ENCODE data around the gene DLK1.

Gene DLK1

GRCh38 chr14:100755649-100756048 is 29.0 kb downstream of the DLK1 start:
- no peak for DNase-seq (ENCODE audit: low read depth in 2 of 2, low spot score in 1 of 2)

GRCh38 chr14:100761481-100761880 is 34.8 kb downstream of the DLK1 start:
- DNase-seq (ENCODE audit: low read depth in 2 of 2, low spot score in 1 of 2), result no peak

DNA sequence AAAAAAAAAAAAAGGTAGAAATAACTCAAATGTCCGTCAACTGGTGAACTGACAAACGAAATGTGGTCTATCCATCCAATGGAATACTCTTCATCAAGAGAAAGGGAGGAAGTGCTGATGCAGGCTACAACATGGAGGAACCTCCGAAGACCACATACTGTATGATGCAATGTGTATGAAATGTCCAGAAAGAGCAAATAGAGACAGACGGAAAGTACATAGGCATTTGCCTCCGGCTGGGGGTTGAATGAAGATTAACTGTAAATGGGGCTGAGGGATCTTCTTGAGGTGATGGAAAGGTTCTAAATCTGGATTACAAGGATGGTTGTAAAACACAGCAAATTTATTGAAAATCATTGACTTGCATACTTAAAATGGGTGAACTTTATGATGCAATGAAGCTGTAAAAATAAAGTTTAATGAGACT is 35.4 kb downstream of the DLK1 start:
- no peak for DNase-seq (ENCODE audit: low read depth in 2 of 2, low spot score in 1 of 2)

- no peak for DNase-seq (ENCODE audit: low read depth in 2 of 2, low spot score in 1 of 2)
Observed at GRCh38 chr14:100762901-100763300, 36.2 kb downstream of the DLK1 start.

DNA sequence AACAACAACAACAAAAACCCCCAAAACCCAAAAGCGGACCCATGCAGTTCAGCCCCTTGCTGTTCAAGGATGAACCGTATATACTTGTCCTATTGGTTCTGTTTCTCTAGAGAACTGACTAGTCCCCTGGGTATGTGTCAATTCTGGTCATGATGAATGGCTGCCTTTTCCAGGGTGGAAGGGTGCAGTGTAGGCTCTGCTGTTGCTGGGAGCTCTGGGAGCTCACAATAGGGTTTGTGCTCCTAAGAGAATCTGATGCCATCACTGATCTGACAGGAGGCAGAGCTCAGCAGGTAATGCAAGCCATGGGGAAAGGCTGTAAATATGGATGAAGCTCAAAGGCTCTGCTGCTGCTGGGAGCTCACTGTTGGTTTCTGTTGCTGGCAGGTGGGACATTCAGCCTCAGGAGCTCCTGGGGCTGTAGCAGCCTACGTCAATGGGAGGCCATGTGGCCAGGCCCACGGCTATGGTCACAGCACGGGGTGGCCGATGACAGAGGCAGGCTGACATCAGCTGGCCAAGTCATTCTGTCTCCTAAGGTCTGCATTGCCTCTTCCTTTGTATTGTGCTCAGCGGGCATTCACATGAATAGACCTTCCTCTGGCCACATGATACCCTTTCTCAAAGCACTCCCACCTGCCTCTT is 37.9 kb downstream of the DLK1 start:
- DNase-seq (ENCODE audit: low read depth in 2 of 2, low spot score in 1 of 2), result no peak

DNA sequence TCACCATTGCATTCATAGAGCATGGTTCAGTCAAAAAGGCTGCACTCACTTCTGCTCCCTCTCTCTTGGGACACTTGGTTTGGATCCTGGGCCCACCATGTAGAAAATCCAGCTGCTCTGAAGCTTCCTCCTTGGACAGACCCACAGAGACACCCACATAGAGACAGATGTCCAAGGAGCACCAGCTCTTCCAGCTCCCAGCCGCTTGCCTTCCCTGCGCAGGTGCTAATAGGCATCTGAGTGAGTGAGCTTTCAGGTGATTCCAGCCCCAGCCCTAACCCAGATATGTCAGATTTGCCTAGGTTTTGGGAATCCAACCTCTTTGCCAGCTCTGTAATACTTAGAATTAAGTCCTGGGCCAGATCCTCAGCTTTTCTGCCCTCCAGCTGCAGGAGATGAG is 38.6 kb downstream of the DLK1 start:
- no peak for DNase-seq (ENCODE audit: low read depth in 2 of 2, low spot score in 1 of 2)

DNA sequence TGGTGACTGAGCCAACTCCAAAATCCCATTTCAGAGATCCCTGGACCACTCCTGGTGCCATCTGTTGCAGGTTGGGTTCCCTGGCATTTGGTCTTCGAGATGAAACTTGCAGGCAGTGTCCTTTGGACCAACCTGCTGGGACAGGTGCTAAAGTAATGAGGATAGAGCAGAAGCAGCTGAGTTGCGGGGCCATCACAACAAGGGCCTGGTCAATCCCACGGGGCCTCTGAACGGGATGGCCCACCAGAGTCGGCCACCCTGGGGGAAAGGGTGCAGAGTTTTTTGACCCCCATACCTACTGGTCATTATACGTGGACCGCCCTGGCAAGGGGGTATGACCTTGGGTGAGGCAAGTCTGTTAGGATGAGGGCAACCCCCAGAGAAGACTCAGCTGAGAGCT is 39.3 kb downstream of the DLK1 start:
- DNase-seq (ENCODE audit: low read depth in 2 of 2, low spot score in 1 of 2), result no peak

DNA sequence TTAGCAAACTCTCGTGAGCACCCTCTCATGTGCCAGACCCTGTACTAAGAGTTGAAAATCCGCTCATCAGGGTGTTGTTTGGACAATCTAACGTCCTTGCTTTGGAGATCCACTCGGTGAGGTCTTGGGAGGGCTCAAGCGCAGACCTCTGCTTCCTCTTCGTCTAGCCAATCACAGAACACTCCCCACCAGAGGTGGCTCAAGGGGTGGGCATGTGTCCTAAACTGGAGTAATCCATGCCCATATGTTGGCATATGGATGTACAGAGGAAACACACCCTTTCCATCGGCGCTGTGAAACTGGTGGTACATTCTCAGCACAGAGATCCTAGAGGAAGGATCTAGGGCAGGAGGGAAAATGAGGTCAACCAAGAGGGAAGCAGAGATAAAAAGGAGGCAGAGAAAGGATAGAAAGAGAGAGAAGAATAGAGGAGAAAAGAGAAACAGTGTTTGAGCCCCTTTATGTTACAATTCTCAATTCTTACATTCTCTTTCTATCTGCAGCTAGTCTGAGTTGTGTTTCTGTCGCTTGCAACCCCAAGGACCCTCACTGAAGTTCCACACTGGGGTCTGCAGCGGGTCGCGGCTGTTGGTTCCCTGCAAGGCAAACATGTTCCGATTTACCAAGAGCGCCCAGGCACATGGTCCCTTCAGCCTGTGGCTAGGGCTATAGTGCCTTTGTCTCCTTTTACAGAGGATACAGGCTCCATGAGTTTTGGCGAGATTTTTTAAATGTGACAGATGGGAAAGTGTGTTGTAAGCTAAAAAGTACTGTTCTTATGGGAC is 40.5 kb downstream of the DLK1 start:
- DNase-seq (ENCODE audit: low read depth in 2 of 2, low spot score in 1 of 2), result no peak

- no peak for DNase-seq (ENCODE audit: low read depth in 2 of 2, low spot score in 1 of 2)
Observed at GRCh38 chr14:100767788-100768536, 41.3 kb downstream of the DLK1 start.

DNA sequence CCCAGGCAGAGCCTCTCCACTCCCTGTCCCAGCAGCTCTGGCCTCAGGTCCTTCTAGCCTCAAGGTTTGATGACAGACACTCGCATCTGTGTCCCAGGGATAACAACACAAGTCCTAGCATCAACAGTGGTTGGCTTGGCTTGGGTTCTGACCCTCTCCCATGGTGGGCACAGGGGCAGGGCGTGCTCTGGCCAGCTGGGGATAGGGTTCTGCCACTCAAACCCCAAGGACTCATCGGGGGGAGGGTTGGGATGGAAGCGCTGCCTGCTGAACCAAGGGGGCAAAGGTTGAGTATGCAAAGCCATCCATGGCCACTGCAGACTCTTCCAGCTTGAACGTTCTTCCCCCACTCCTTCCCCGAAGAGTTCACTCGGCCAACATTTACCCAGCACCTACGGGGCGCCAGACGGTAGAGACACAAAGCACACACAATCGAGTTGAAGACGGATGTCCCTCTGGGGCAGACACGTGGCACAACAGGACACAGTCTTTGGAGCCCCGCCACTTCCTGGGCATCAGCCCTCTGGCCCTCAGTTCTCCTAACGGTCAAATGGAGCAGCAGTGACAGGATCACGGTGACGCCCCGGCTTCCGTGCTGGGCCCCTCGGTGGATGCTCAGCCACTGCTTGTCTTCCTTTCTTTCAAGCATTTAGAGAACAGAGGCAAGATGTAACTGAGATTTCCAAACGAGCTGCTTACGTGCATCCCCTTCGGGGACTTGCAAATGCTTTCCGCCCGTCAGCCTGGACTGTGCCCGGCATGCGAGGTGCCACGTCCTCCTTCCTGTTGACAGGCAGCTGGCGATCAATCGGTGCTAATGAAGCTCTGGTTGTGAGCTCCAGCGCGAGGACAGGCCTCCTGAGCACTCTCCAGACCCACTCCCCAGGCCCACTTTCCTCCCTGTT is 42.6 kb downstream of the DLK1 start:
- no peak for DNase-seq (ENCODE audit: low read depth in 2 of 2, low spot score in 1 of 2)

DNA sequence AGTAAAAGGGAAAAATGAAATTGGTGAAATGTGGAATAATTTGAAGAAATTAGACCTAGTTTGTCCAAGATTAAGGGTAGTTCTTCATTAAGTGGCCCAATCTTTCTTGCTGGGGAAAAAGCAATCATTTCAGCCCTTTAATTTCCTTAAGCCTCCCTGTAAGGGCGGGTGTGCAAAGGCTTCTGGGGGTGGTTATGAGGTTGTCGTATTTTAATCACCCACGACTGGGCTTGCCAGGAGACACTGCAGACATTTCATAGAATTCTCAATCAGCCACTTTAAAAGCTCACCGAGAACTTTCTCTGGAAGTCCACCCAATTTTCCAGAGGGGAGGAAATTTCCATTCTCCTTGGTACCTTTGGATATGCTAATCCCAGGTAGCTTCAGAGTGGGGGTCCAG is 43.4 kb downstream of the DLK1 start:
- no peak for DNase-seq (ENCODE audit: low read depth in 2 of 2, low spot score in 1 of 2)

- DNase-seq (ENCODE audit: low read depth in 2 of 2, low spot score in 1 of 2), result no peak
Observed at GRCh38 chr14:100770605-100771120, 44.0 kb downstream of the DLK1 start.

DNA sequence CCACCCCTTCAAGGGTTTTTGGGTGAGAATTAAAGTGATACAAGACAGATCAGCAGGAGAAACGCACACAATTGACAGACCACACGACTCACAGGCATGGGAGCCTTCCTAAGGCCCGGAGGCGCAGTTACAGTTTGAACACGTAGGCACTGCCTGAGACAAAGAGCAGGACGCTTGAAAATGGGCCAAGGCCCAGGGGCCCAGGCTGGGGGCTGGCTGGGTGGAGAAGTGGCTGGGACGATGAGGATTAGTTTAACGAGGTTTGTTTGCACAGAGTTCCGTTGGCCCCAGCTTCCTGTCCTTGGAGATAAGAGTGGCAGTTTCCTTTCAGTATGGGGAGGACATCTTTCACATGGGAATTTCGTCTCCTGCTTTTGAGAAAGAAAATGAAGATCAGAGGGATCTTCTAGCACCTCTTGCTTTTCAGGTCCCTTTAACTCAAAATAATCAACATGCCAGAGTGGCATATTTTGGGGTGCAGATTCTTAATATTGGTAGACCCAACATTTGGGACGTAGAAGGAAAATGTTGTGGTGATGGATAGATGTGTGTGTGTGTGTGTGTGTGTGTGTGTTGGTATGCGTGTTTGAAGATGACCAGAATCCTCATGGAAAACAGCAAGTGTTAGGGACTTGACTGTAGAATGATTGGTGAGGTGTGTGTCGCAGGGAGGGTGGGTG is 44.6 kb downstream of the DLK1 start:
- no peak for DNase-seq (ENCODE audit: low read depth in 2 of 2, low spot score in 1 of 2)

GRCh38 chr14:100772607-100773165 is 46.0 kb downstream of the DLK1 start:
- no peak for DNase-seq (ENCODE audit: low read depth in 2 of 2, low spot score in 1 of 2)

DNA sequence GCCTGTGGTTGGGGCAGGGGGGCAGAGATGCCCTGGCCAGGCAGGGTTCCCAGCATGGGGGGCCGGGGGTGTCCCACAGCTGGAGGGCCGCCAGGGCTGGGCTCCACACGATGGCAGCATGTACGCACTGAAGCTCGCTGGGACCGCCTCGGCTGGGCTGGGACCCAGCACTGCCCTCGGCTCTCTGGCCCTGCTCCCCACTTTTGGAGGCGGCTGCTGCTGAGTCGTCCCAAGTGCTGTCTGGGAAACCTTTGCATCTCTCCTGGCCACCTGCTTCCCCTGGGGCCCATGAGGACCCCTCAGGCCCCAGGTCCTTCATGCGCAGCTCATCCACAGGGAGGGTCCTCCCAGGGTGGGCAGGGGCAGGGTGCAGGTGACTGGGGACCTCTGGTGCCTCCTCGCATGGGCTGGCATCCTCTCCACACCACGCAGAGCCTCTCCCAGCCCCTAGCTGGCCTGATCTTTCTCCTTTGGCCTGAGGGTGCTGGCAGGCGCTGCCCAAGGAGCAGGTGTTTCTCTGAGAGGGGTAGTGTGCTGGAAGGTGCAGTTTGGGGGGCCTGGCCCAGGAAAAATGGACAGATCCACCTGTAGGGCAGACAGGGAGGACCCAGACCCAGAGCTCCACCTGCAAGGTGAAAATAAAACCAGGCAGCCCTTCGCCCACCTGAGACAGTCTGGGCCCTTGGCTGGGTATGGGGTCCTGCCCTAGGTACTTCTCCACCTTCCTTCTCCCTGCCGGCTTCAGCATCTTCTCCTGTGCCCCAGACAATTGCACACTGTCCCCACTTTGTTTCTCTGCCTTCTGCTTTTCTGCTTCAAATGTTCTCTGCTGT is 46.9 kb downstream of the DLK1 start:
- no peak for DNase-seq (ENCODE audit: low read depth in 2 of 2, low spot score in 1 of 2)

GRCh38 chr14:100774164-100774537 is 47.5 kb downstream of the DLK1 start:
- DNase-seq (ENCODE audit: low read depth in 2 of 2, low spot score in 1 of 2), result no peak

GRCh38 chr14:100775351-100775830 is 48.7 kb downstream of the DLK1 start:
- DNase-seq (ENCODE audit: low read depth in 2 of 2, low spot score in 1 of 2), result no peak

- DNase-seq (ENCODE audit: low read depth in 2 of 2, low spot score in 1 of 2), result no peak
Observed at GRCh38 chr14:100775831-100776591, 49.3 kb downstream of the DLK1 start.

Data from stimulated activated CD8-positive, alpha-beta memory T cell treated with anti-CD3 and anti-CD28 coated beads, Interleukin-4, amount 100 ng/mL, for 1 hour (primary cell).